IPS DF 6.9 (cell line): Measurements from ENCODE around the gene CHD9.

ENCODE experiments used
- DNase-seq: peaks from one replicate; pipeline ENCODE4 v3.0.0-alpha.2; 2013; ENCODE audit warnings: low read depth, low spot score
- H3K27ac ChIP-seq: one replicate; pipeline ENCODE4 v1.5.1; 2013; ENCODE audit warnings: low read length, control low read depth
- H3K27me3 ChIP-seq: 2 replicates; pipeline ENCODE4 v1.6.1; 2013; ENCODE audit warnings: mild to moderate bottlenecking, low read length; ENCODE audit not compliant: control insufficient read depth, insufficient read depth
- H3K36me3 ChIP-seq: 2 replicates; pipeline ENCODE4 v1.6.1; 2013; ENCODE audit warnings: low read length; ENCODE audit not compliant: control insufficient read depth, insufficient read depth
- H3K4me1 ChIP-seq: 2 replicates; pipeline ENCODE4 v1.6.1; 2013; ENCODE audit warnings: low read length; ENCODE audit not compliant: control insufficient read depth, insufficient read depth
- H3K4me3 ChIP-seq: 2 replicates; pipeline ENCODE4 v1.5.1; 2013; ENCODE audit warnings: mild to moderate bottlenecking, low read length
- H3K9me3 ChIP-seq: 2 replicates; pipeline ENCODE4 v1.6.1; 2013; ENCODE audit warnings: low read length, inconsistent platforms; ENCODE audit not compliant: control insufficient read depth, insufficient read depth
- WGBS: extraction: QIAGEN DNeasy Blood & Tissue Kit; methylation state at CpG from one replicate; pipeline ENCODE4 v1.1.7; 2013; ENCODE audit warnings: mixed read lengths, missing lambda C conversion rate; ENCODE audit not compliant: insufficient read length, insufficient coverage; 5-methylcytosine and 5-hydroxymethylcytosine counted together

The CHD9 gene

DNA sequence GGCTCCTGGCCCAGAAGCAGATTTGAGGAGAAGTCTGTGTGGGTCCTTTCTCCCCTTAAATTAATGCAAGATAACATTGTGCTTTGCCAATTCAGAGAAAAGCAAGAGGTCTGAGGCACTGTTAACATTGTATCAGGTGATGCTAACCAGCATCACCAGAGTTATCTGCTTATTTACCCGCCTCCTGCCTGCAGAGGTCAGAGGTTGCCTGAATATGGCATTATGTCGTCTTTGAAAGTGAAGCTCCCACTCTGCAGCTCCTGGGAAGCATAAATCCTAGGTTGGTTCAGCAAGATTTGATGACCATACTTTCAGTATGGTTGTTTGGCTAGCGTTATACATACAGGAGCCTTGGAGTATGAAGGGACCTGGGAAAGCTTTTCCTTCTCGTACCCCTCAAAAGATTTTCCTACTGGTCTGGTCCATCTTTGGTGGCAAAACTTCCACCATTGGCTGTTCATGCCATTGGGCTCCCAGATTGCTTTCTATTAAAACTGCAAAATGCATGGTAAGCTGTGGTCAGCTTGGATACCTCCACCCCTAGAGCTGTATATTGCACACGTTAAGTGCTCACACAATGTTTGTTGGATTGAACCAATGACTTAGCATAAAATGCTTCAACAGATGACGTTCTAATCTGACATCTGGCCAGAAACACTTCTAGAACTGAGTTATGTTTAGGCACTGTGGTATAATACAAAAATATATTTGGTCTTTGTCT, 24.1 kb downstream of the CHD9 start:
- WGBS: no CpG with 5 or more reads among the region's 6 CpGs
- DNase-seq: no peak
- no peak overlapping the region for H3K27ac ChIP-seq
- H3K36me3 ChIP-seq: no peaks in the 10 kb centered on the region
- H3K4me3 ChIP-seq: no peak overlapping the region
- H3K4me1 ChIP-seq: peaks cover 8% of the 10 kb centered on the region; the same call in 1 of the 2 replicates
- no peaks in the 10 kb centered on the region for H3K27me3 ChIP-seq
- no peaks in the 10 kb centered on the region; the same call in 1 of the 2 replicates for H3K9me3 ChIP-seq

DNA sequence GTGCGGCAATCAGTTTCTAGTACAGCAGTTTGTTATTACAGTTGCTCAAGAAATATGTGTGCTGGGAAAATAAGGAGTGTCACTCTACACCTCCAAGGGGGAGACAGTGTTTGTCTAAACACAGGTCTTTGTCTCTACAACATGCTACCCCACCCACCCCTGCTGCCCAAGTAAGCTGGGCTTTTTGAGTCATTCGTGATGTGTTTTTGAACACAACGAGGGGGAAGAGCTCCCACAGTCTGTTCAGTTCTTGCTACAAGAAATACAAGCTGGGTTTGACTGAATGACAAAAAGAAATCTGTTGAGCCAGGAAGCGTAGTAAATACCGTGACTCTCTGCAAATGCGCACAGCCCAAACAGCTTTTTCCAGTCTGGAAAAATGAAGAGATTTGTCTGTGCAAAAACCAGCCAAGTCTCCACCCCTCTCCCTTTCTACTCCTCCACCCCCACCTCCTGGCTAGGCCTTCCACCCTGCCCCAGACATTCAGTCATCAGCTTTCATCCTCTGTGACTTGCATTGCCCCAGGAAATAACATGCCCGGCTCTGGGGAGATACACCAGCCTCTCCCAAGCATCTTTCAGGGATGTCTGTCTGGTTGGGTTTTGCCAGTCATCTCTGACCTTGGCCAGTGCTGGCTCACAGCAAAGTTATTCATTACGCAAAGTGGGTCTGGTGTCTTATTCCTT, 25.7 kb downstream of the CHD9 start:
- Histone ChIP-seq H3K27me3 (no peaks in the 10 kb centered on the region), H3K4me1 (peaks cover 10% of the 10 kb centered on the region; the same call in 1 of the 2 replicates), H3K4me3 (no peak overlapping the region), H3K27ac (no peak overlapping the region), H3K9me3 (no peaks in the 10 kb centered on the region), H3K36me3 (no peaks in the 10 kb centered on the region)
- DNase-seq: no peak
- WGBS: no CpG with 5 or more reads among the region's 8 CpGs

DNA sequence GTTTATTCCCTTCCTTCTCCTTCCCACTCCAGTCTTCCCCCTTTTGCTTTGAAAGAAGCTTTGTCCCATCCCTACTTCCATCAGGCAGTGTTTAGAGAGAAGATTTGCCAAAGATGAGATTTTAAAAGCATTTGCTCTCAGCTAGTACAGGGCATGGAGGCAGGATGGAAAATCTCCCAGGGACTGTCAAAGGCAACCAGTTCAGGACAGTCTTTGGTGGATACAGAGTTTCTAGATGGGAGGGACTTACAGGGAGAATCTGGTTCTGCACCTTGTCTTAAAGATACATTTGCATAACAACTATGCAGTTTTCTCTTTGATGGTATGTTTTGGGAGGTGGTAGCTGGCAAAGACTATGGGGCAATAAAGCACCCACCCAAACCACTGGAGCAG, 26.2 kb downstream of the CHD9 start:
- Histone ChIP-seq H3K4me1 (peaks cover 10% of the 10 kb centered on the region; the same call in 1 of the 2 replicates), H3K36me3 (no peaks in the 10 kb centered on the region), H3K27me3 (no peaks in the 10 kb centered on the region), H3K9me3 (no peaks in the 10 kb centered on the region), H3K4me3 (no peak overlapping the region), H3K27ac (no peak overlapping the region)
- no peak for DNase-seq

DNA sequence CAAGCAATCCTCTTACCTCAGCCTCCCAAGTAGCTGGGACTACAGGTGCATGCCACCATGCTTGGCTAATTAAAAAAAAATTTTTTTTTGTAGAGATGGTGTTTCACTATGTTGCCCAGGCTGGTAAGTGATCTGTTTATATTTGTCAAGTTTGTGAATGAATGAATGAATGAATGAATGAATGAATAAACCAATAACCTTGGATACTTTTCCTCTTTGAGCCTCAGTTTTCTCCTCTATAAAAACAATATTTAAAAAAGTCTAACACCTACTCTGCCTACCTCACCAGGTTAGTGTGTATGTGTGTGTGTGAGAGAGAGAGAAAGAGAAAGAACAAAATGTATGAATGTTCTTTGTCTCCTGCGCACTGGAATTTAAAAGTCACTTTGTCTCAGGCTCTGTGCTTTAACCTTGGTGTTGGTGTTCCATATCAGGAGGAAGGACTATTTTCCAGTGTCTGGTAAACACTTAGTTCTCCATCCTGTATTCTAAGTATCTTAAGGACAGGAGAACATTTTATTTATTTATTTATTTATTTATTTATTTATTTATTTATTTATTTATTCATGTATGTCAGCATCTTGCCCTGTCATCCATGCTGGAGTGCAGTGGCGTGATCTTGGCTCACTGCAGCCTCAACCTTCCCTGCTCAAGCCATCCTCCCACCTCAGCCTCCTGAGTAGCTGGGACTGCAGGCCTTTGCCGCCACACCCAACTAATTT, 27.1 kb downstream of the CHD9 start:
- Histone ChIP-seq H3K36me3 (no peaks in the 10 kb centered on the region), H3K4me3 (no peak overlapping the region), H3K27me3 (no peaks in the 10 kb centered on the region), H3K4me1 (peaks cover 10% of the 10 kb centered on the region; the same call in 1 of the 2 replicates), H3K27ac (no peak overlapping the region), H3K9me3 (no peaks in the 10 kb centered on the region)
- DNase-seq: no peak
- WGBS: no CpG with 5 or more reads among the region's 3 CpGs

DNA sequence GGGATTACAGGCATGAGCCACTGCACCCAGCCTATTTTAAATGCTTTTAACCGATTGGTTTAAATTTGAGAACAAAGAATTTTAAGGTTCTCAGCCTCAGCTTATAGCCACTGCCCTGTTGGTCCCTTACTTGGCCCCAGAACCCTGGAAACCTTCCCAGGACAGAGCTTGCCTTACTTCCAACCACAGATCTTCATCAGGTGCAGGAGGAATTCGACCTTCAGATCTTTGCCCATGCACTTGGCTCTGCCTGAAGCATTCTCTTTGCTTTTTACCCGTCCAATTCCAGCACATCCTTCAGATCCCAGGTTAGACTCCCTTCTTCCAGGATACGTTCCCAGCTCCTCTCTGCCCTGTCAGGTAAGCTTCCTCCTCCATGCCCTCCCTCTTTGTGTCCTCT, 27.7 kb downstream of the CHD9 start:
- DNase-seq: no peak
- Histone ChIP-seq H3K9me3 (no peaks in the 10 kb centered on the region), H3K27me3 (no peaks in the 10 kb centered on the region), H3K4me1 (peaks cover 10% of the 10 kb centered on the region; the same call in 1 of the 2 replicates), H3K4me3 (no peak overlapping the region), H3K27ac (no peak overlapping the region), H3K36me3 (no peaks in the 10 kb centered on the region)
- WGBS: no CpG with 5 or more reads among the region's 4 CpGs

DNA sequence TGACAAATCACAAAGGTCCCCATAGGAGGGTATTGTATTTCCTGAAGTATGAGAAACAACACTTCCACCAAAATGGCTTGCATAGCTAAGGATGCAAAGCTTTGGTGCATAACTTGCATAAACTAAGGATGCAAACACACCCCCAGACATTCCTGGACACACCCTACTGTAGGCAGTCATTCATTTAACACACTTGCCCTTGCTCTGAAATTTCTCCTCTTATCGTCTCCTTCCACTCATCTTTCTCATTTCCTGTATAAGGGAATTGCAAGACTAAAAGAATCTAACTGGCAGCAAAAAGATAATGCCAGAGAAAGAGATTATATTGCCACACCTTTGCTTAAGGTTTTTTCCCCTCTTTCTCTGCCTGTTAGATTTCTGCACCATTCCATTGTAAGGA, 28.3 kb downstream of the CHD9 start:
- no peak overlapping the region for H3K4me3 ChIP-seq
- no peak overlapping the region for H3K27ac ChIP-seq
- H3K9me3 ChIP-seq: no peaks in the 10 kb centered on the region
- no peaks in the 10 kb centered on the region for H3K27me3 ChIP-seq
- no CpG with 5 or more reads among the region's 1 CpG for WGBS
- H3K4me1 ChIP-seq: peaks cover 10% of the 10 kb centered on the region; the same call in 1 of the 2 replicates
- H3K36me3 ChIP-seq: no peaks in the 10 kb centered on the region
- no peak for DNase-seq

DNA sequence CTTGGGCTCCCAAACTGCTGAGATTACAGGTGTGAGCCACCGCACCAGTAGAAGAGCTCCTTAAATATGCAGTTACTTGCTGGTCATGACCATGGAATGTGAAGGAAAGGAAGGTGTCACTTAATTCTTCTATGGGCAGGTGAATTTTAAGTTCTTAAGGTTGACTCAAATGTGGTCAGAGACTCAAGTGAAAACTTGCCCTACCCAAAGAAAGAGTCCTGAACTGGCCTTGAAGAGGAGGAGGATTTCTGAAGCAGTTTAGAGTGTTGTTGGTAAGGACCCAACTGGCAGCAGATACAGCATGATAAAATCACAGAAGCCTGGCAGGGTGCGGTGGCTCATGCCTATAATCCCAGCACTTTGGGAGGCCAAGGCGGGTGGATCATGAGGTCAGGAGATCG, 29.4 kb downstream of the CHD9 start:
- Histone ChIP-seq H3K9me3 (no peaks in the 10 kb centered on the region), H3K4me3 (no peak overlapping the region), H3K4me1 (peaks cover 10% of the 10 kb centered on the region; the same call in 1 of the 2 replicates), H3K27me3 (no peaks in the 10 kb centered on the region), H3K27ac (no peak overlapping the region), H3K36me3 (no peaks in the 10 kb centered on the region)
- DNase-seq: no peak
- WGBS: no CpG with 5 or more reads among the region's 4 CpGs

DNA sequence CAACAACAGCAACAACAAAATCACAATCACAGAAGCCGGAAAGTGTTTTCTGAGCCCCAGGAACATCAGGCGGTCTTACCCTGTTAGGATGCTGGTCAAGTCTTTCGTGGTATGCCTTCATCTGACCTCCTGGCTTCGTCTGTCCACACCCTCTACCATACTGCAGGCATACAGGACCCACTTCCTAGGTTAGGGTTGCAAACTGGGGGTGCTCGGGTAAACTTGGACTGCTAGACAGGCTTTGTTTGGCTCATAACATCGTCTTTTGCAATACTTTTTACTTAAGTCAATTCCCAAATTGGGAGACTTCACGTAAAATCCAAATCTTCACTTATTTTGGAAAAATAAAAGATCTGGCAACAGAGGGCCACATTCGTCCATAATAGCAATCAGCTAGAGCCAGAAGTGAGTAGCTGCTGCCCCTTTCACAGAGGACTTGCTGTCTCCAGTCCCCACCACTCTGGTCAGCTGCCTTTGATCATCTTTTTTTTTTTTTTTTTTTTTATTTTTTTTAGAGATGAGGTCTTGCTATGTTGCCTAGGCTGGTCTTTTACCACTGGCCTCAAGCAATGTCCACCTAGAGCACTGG, 30.0 kb downstream of the CHD9 start:
- H3K27me3 ChIP-seq: no peaks in the 10 kb centered on the region
- no peak overlapping the region for H3K4me3 ChIP-seq
- WGBS: no CpG with 5 or more reads among the region's 8 CpGs
- no peaks in the 10 kb centered on the region for H3K9me3 ChIP-seq
- peaks cover 10% of the 10 kb centered on the region; the same call in 1 of the 2 replicates for H3K4me1 ChIP-seq
- DNase-seq: no peak
- H3K36me3 ChIP-seq: no peaks in the 10 kb centered on the region
- no peak overlapping the region for H3K27ac ChIP-seq

DNA sequence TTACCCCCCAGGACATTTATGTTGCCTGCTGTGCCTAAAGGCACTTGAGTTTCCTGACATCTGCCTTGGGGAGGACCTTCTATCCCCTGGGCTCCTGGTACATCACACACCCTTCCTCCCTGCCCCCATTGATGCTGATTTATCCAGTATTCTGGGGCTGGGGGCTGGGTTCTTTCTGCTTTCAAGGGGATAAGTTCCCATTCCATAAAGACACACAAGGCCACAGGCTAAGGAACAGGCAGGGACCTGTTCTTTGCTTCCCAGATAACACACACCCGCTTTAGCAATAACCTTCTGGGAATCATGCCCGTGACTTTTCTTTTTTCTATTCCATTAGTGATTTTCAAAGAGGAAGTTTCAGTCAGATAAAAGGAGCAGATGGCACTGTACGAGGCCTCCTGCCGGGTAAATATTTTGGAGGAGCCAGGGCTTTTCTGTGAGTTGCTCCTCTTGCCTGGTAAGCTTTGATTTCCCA, 30.6 kb downstream of the CHD9 start:
- Histone ChIP-seq H3K4me1 (peaks cover 8% of the 10 kb centered on the region; the same call in 1 of the 2 replicates), H3K27me3 (no peaks in the 10 kb centered on the region), H3K27ac (no peak overlapping the region), H3K36me3 (no peaks in the 10 kb centered on the region), H3K4me3 (no peak overlapping the region), H3K9me3 (no peaks in the 10 kb centered on the region)
- DNase-seq: no peak
- no CpG with 5 or more reads among the region's 4 CpGs for WGBS

DNA sequence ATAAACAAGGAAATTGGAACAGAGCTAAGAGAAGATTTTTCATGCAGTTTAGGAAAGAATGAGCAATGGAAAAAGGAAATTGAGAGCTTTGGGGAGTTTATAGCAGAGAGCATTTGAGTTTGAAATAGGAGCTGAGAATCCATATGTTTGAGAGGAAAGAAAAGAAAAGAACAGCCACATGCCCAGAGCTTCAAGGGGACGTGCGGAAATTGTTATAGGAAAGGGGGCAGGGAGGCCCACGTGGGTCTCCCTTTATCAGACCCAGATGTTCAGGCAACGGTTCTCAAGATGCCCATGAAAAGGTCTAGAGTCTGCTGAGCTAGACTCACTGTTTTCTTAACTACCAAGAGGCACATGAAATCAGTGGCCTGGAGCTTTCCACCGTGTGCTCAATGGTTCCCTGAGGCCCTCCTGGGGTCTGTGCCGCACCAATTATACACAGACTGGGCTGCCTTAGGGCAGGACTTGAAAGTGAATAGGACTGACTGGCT, 31.2 kb downstream of the CHD9 start:
- Histone ChIP-seq H3K27me3 (no peaks in the 10 kb centered on the region), H3K27ac (no peak overlapping the region), H3K9me3 (no peaks in the 10 kb centered on the region), H3K36me3 (no peaks in the 10 kb centered on the region), H3K4me3 (no peak overlapping the region), H3K4me1 (peaks cover 9% of the 10 kb centered on the region)
- no peak for DNase-seq
- WGBS: no CpG with 5 or more reads among the region's 6 CpGs
